GM21529 (cell line): ENCODE measurements around the gene QRICH1.

ENCODE experiments used
- ATAC-seq: cut with Tn5 transposase; IDR thresholded peaks from one replicate; pipeline ENCODE4 v1.9.1; 2021; ENCODE audit not compliant: unreplicated experiment

QRICH1 gene

GRCh38 chr3:49035281-49035680 is 58.6 kb downstream of the QRICH1 start:
- no peak for ATAC-seq

DNA sequence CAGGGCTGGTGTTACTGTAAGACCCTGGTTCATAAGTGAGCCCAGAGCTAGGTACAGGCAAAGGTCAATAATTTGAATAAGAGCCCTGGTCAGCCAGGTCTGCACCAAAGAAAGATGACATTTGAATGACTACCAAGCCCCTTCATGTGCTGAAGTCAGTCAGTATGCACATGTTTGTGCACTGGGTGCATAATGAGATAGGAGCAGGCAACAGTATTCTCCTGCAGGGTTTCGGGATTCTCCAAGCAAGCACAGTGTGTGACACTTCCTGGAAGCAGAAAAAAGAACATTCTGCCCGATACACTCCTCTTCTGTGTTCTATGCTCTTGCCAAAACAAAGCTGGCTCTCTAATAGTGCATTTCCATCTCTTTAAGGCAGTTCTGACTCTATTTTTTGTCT is 59.2 kb downstream of the QRICH1 start:
- no peak for ATAC-seq

- no peak for ATAC-seq
These were observed 61.1 kb downstream of the QRICH1 start for GRCh38 chr3:49032646-49033304.

GRCh38 chr3:49030321-49030720 is 63.5 kb downstream of the QRICH1 start:
- ATAC-seq, result no peak

DNA sequence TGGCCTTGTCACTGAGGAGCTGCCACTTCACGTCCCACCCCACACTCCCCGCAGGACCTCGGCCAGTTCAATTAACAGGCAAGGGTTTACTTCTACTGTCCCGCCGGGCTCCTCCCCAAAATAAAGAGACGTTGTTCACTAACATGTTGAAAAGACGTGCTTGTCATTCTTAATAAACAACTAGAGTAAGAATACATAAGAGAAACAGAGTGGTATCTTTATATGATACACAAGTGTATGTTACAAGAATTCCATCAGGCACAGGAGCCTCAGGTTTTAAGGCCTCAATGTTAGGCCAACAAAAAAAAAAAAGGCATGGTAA is 64.3 kb downstream of the QRICH1 start:
- no peak for ATAC-seq

GRCh38 chr3:49028673-49029562 is 65.0 kb downstream of the QRICH1 start, which contains the start of gene IMPDH2:
Gene IMPDH2 (minus strand): TSS chr3:49029398. CDS start chr3:49029350, 48 bp downstream.
- ATAC-seq, result peak; percentile 80

- no peak for ATAC-seq
These were observed 65.6 kb downstream of the QRICH1 start for GRCh38 chr3:49028298-49028672.

GRCh38 chr3:49027634-49028033 is 66.2 kb downstream of the QRICH1 start:
- ATAC-seq, result no peak

- ATAC-seq, result no peak
These were observed 67.3 kb downstream of the QRICH1 start for GRCh38 chr3:49026536-49026935.

GRCh38 chr3:49025793-49026520 is 67.9 kb downstream of the QRICH1 start:
- ATAC-seq, result no peak

DNA sequence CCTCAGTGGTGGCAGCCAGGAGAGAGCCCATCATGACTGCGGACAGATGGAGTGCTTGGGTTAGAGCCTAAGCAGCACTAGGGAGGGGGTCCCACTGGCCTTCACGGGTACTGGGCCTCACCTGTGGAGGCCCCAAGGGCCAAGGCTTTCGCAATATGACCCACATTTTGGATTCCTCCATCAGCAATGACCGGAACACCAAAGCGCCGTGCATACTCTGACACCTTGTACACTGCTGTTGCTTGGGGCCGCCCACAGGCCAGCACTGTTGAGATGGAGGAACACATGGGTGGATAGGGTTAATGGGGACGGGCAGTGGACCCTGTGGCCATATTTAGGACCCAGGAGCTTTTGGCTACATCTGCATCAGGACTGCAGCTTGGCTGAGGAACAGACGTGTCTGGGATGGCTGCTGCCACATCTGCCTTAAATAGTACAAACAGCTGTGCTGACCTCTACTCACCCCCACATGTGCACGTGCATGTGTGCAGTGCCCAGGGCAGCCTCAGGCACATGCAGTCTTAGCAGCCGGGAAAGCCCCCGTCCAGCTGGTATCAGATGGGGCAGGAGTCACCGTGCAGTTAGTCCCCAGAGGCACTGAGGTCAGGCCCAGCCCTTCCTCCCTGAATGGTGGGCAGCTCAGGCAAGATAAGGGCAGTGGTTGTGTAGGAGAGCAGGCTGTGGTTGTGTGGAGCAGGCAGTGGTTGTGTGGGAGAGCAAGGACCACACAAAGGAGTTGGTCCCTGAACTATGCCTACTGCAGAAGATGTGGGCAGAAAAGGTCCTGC is 68.7 kb downstream of the QRICH1 start:
- ATAC-seq, result no peak

GRCh38 chr3:49024449-49024848 is 69.4 kb downstream of the QRICH1 start:
- no peak for ATAC-seq

GRCh38 chr3:49023775-49024174 is 70.1 kb downstream of the QRICH1 start:
- no peak for ATAC-seq

DNA sequence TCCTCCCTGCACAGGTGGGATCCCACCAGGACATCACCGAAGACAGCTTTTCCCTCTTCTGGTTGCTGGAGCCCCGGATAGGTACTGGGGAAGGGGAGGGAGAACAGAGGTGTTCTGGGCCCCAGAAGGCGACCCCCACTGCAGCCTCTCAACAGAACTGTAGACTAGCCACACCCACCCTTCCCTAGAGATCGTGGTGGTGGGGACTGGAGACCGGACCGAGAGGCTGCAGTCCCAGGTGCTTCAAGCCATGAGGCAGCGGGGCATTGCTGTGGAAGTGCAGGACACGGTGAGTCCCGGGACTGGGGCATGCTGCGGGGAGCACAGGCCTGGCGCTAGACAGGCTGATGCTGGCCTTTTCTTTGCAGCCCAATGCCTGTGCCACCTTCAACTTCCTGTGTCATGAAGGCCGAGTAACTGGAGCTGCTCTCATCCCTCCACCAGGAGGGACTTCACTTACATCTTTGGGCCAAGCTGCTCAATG is 71.1 kb downstream of the QRICH1 start:
- ATAC-seq, result no peak

- peak; percentile 61 for ATAC-seq
These were observed 71.8 kb downstream of the QRICH1 start, which contains the start of gene NDUFAF3 for GRCh38 chr3:49021813-49022687. Gene NDUFAF3 (plus strand): TSS chr3:49022121. CDS start chr3:49022145, 24 bp downstream.

DNA sequence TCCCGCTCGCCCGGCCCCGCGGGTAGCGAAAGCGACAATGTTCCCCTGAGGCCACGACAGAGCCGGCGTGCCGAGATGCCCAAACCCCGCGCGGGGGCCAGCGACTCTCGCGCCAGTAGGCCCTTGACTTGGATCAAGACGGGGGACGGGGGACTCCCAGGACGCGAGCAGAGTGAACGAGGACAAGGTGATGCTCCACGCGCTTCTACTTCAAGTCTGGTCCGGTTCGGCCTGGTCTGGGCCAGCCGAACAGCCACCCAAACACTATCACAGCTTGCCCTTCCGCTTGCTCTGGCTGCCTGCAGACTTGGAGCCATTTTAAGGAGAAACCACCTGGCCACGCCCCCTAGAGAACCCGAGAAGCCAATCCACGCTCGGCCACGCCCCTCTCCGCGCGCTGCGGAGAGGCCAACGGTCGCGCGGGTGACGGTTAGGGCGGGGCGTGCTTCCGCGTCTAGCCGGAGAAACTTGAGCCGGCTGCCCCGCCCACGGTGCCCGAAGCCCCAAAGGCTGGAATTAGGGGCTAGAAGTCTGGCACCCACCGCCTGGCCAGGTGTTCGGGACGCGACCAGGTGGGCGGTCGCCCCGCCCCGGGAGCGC is 72.6 kb downstream of the QRICH1 start:
- ATAC-seq, result peak; percentile 52

DNA sequence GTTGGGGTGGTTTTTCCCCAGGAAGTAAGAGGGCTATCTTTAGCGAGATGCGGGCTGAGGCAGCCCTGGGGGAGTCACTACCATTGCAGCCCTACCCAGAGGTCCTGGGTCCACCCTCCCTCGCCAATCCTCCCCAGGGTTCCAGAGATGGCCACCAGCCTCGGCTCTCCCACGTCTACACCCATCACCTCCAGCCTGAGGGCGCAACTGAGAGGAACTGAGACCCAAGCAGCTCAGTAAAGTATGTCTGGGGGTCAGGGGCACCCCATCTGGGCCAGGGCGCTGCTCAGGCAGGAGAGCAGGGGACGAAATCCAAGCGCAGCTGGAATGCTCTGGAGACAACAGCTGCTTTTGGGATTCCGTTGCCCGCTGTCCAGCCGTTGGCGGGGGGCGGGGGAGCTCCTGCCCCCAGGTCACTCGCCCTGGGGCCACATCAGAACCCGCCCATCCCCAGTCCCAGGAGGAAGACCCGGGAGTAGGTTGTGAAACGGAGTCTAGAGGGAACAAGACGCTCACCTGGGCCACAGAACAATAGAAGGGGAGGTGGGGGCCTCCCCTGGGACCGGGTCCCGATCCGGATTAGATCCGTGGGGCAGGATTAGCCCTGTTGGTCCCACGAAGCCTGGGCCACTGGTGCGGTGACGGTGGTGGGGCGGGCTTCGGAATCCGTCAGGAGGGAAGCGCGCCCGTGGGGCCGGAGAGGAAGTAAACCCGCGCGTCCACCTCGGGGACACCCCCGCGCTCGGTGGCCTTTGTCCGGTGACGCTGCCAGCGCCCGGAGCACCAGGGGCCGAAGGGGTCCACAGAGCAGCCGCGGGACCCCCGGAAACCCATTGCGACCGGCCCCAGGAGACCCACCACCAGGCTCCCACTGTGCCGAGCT is 73.3 kb downstream of the QRICH1 start:
- ATAC-seq, result no peak

DNA sequence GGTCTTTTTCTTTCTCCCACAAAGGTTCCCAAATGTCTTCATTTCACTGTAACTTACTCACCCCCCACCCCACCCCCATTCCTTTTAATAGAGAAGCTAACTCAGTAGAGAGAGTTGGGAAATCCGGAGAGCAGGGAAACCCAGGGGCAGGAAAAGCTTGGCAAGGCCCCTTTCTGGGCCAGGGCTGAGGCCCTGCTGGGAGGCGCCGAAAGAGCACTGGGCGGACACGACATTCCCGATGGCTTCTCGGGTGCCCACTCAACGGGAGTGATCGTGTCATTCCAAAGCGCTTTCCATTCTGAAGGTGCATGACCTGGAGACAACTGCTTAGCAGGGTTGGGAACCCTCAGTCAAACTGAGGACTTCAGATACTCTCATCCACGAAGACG is 73.9 kb downstream of the QRICH1 start:
- ATAC-seq, result no peak

- no peak for ATAC-seq
These were observed 75.2 kb downstream of the QRICH1 start for GRCh38 chr3:49018707-49019006.
